Measurements from ENCODE around the gene PSMD10. TPM values are rescaled to one million over a fixed set of nuclear protein-coding genes. Genes with fewer than 3 reads are reported as not detected.
A peak's percentile ranks its signal among the peaks of the same experiment; 100 is the strongest.

PSMD10 gene
- total and polyA plus RNA-seq, 2 experiments from 2014 or later, result 78.6 to 130 TPM

DNA sequence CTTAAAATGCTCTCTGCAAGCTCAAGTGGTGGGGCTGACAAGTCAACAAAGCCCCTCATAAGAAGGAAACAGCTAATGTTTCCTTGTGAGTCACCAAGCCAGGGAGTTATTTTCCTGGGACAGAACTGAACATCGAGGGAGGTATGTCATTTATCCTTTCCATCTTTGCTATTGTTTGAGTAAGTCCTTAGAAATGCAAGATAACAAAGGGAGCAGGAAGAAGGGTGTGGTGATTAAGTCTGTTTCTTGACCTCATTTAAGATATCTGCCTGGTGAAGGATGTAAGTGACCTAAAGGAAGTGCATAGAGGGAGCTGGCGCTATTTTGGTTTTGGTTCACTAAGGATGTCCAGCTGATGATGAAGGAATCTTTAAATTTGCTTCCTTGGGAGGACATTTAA, 40.1 kb upstream of the PSMD10 start:
- no peaks in the 10 kb centered on the region for H3K9me3 ChIP-seq (ENCODE audit: low read depth)
- TF ChIP-seq, protein P1, sequence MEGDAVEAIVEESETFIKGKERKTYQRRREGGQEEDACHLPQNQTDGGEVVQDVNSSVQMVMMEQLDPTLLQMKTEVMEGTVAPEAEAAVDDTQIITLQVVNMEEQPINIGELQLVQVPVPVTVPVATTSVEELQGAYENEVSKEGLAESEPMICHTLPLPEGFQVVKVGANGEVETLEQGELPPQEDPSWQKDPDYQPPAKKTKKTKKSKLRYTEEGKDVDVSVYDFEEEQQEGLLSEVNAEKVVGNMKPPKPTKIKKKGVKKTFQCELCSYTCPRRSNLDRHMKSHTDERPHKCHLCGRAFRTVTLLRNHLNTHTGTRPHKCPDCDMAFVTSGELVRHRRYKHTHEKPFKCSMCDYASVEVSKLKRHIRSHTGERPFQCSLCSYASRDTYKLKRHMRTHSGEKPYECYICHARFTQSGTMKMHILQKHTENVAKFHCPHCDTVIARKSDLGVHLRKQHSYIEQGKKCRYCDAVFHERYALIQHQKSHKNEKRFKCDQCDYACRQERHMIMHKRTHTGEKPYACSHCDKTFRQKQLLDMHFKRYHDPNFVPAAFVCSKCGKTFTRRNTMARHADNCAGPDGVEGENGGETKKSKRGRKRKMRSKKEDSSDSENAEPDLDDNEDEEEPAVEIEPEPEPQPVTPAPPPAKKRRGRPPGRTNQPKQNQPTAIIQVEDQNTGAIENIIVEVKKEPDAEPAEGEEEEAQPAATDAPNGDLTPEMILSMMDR (IDR thresholded peaks at IDR 0.05; ENCODE audit: low read depth, low read length), result no peak
- DNase-seq (ENCODE audit: low read depth in 1 of 2, low spot score in 1 of 2), result peak in 1 of 2 donors; percentile 47

GRCh38 chrX:108130889-108131288, 39.5 kb upstream of the PSMD10 start:
- H3K4me1 ChIP-seq (ENCODE audit: low read depth), result no peaks in the 10 kb centered on the region
- H3K36me3 ChIP-seq, result no peaks in the 10 kb centered on the region
- no peak for DNase-seq (ENCODE audit: low read depth in 1 of 2, low spot score in 1 of 2)
- no peak overlapping the region for H3K27ac ChIP-seq
- no peak overlapping the region for H3K4me3 ChIP-seq
- TF ChIP-seq, protein P1 (IDR thresholded peaks at IDR 0.05; ENCODE audit: low read depth, low read length), result no peak
- H3K9me3 ChIP-seq (ENCODE audit: low read depth), result no peaks in the 10 kb centered on the region
- no peaks in the 10 kb centered on the region for H3K27me3 ChIP-seq

More for the DNA sequence above, 40.1 kb upstream of the PSMD10 start:
- Histone ChIP-seq H3K36me3 (no peaks in the 10 kb centered on the region), H3K4me3 (no peak overlapping the region), H3K27me3 (no peaks in the 10 kb centered on the region), H3K4me1 (ENCODE audit: low read depth) (no peaks in the 10 kb centered on the region), H3K27ac (no peak overlapping the region)

DNA sequence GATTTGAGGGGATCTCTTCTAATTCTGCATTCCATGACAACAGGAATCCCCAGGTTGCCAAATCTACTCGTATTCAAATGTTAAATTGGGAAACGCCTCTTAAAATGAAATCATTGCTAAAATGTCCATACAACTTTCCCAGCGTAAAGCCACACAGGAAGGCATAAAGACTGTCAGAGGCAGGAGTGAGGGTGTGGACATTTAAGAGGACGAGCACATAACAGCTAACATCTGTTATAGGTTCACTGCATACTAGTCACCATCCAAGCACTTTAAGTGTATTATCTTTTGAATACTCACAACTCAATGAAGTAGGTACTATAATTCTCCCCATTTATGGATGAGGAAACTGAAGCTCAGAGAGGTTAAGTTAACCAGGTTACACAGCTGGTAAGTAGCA, 35.8 kb upstream of the PSMD10 start:
- Histone ChIP-seq H3K9me3 (ENCODE audit: low read depth) (no peaks in the 10 kb centered on the region), H3K27ac (no peak overlapping the region), H3K36me3 (no peaks in the 10 kb centered on the region), H3K27me3 (no peaks in the 10 kb centered on the region), H3K4me3 (no peak overlapping the region), H3K4me1 (ENCODE audit: low read depth) (no peaks in the 10 kb centered on the region)
- no peak for DNase-seq (ENCODE audit: low read depth in 1 of 2, low spot score in 1 of 2)
- TF ChIP-seq, protein P1 (IDR thresholded peaks at IDR 0.05; ENCODE audit: low read depth, low read length), result no peak

DNA sequence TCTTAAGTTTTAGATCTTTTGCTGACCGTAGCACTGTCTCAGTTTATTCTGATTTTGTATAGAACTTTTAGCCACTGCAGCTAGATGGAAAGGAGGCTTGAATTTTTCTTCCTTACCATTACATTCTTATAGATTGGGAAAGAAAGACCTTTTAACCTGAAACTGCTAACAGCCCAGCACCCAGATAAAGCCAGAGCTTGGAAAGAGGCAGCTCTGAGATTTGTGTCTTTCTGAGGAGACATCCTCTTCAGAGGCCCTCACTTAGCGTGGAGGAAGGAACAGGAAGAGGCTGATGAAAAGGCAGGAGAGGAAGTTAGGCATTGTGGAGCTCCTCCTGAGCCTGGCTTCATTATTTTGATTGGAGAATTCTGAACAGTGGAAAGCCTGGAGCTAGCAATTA, 35.3 kb upstream of the PSMD10 start:
- Histone ChIP-seq H3K27ac (peak overlapping the region; percentile 30), H3K4me1 (ENCODE audit: low read depth) (peaks cover 4% of the 10 kb centered on the region)
- TF ChIP-seq, protein P1 (IDR thresholded peaks at IDR 0.05; ENCODE audit: low read depth, low read length), result no peak

GRCh38 chrX:108123591-108124366, 32.4 kb upstream of the PSMD10 start:
- Histone ChIP-seq H3K9me3 (ENCODE audit: low read depth) (no peaks in the 10 kb centered on the region), H3K27ac (no peak overlapping the region), H3K4me1 (ENCODE audit: low read depth) (peaks cover 23% of the 10 kb centered on the region), H3K36me3 (no peaks in the 10 kb centered on the region), H3K27me3 (no peaks in the 10 kb centered on the region), H3K4me3 (no peak overlapping the region)
- no peak for DNase-seq (ENCODE audit: low read depth in 1 of 2, low spot score in 1 of 2)
- TF ChIP-seq, protein P1 (IDR thresholded peaks at IDR 0.05; ENCODE audit: low read depth, low read length), result no peak

More for the DNA sequence above, 35.3 kb upstream of the PSMD10 start:
- peak in 1 of 2 donors; percentile 36 for DNase-seq (ENCODE audit: low read depth in 1 of 2, low spot score in 1 of 2)
- Histone ChIP-seq H3K27me3 (no peaks in the 10 kb centered on the region), H3K4me3 (no peak overlapping the region), H3K9me3 (ENCODE audit: low read depth) (no peaks in the 10 kb centered on the region), H3K36me3 (no peaks in the 10 kb centered on the region)

All from cardiac muscle cell (in vitro differentiated cells and primary cell).